ENCODE measurements around the gene PREP. TPM values are rescaled to one million over a fixed set of nuclear protein-coding genes. Genes with fewer than 3 reads are reported as not detected.
"Not testable (repeated sequence)": the region's sequence is repeated elsewhere in the genome, so short reads cannot be mapped to it uniquely, and the experiment has no call there.

PREP gene
- 21.8 TPM for total RNA-seq

- ATAC-seq, result peak; percentile 98
Observed at GRCh38 chr6:105402939-105403935, at the start of gene PREP. Gene PREP (minus strand): TSS chr6:105403082. CDS start chr6:105402891, 191 bp downstream.

GRCh38 chr6:105452376-105452775, 49.5 kb upstream of the PREP start:
- no peak for ATAC-seq

- no peak for ATAC-seq
Observed at GRCh38 chr6:105449756-105450390, 47.0 kb upstream of the PREP start.

- no peak for ATAC-seq
Observed at GRCh38 chr6:105445481-105445880, 42.6 kb upstream of the PREP start.

- ATAC-seq, result no peak
Observed at GRCh38 chr6:105443941-105444340, 41.1 kb upstream of the PREP start.

GRCh38 chr6:105442369-105442768, 39.5 kb upstream of the PREP start:
- no peak for ATAC-seq

GRCh38 chr6:105437236-105437635, 34.4 kb upstream of the PREP start:
- ATAC-seq, result no peak

- ATAC-seq, result no peak
Observed at GRCh38 chr6:105433723-105434122, 30.8 kb upstream of the PREP start.

- no peak for ATAC-seq
Observed at GRCh38 chr6:105432797-105433196, 29.9 kb upstream of the PREP start.

GRCh38 chr6:105431226-105431625, 28.3 kb upstream of the PREP start:
- ATAC-seq, result no peak

GRCh38 chr6:105430685-105431084, 27.8 kb upstream of the PREP start:
- ATAC-seq, result no peak

- ATAC-seq, result no peak
Observed at GRCh38 chr6:105429676-105430075, 26.8 kb upstream of the PREP start.

- peak; percentile 88 for ATAC-seq
Observed at GRCh38 chr6:105428342-105428957, 25.6 kb upstream of the PREP start.

- ATAC-seq, result no peak
Observed at GRCh38 chr6:105424175-105424783, 21.4 kb upstream of the PREP start.

- not testable (repeated sequence) for ATAC-seq
Observed at GRCh38 chr6:105416971-105417370, 14.1 kb upstream of the PREP start.

GRCh38 chr6:105409734-105410133, 6.9 kb upstream of the PREP start:
- ATAC-seq, result no peak

GRCh38 chr6:105402090-105402938, 568 bp downstream of the PREP start:
- peak; percentile 34 for ATAC-seq

- no peak for ATAC-seq
Observed at GRCh38 chr6:105401247-105402089, 1.4 kb downstream of the PREP start.

- no peak for ATAC-seq
Observed at GRCh38 chr6:105400501-105400900, 2.4 kb downstream of the PREP start.

- no peak for ATAC-seq
Observed at GRCh38 chr6:105398859-105399258, 4.0 kb downstream of the PREP start.

- no peak for ATAC-seq
Observed at GRCh38 chr6:105397987-105398386, 4.9 kb downstream of the PREP start.
